Type B pancreatic cell (in vitro differentiated cells): ENCODE data around the gene XPO1. TPM values are rescaled to one million over a fixed set of nuclear protein-coding genes. Genes with fewer than 3 reads are reported as not detected.

Source experiments
- DNase-seq: peaks from one replicate; pipeline ENCODE4 v3.0.0; 2021; ENCODE audit warnings: mixed read lengths; ENCODE audit not compliant: unreplicated experiment; ENCODE audit errors: extremely low spot score
- H3K27ac Mint-ChIP-seq: 2 replicates; pipeline ENCODE4 v1.8.0; 2021; ENCODE audit warnings: mild to moderate bottlenecking, mixed read lengths
- H3K27me3 Mint-ChIP-seq: 2 replicates; pipeline ENCODE4 v1.8.0; 2021; ENCODE audit warnings: mixed read lengths
- H3K36me3 Mint-ChIP-seq: 2 replicates; pipeline ENCODE4 v1.8.0; 2021; ENCODE audit warnings: mixed read lengths
- H3K4me1 Mint-ChIP-seq: one replicate; pipeline ENCODE4 v1.8.0; 2021; ENCODE audit warnings: mixed read lengths; ENCODE audit not compliant: unreplicated experiment
- H3K4me3 Mint-ChIP-seq: 2 replicates; pipeline ENCODE4 v1.8.0; 2021; ENCODE audit warnings: mild to moderate bottlenecking, mixed read lengths
- H3K9me3 Mint-ChIP-seq: 2 replicates; pipeline ENCODE4 v1.8.0; 2021; ENCODE audit warnings: mixed read lengths
- total RNA-seq: library from RNA; stranded (reverse); gene quantifications from 2 replicates; pipeline ENCODE4 v1.2.1, GENCODE V29; 2021; ENCODE audit warnings: low replicate concordance
- TF ChIP-seq, protein P1 (sequence below): fragments of 200-600 bp; sonication (generic); conservative IDR thresholded peaks from 2 replicates; pipeline ENCODE4 v1.5.0; 2021; ENCODE audit warnings: antibody characterized with exemption, mild to moderate bottlenecking

XPO1 gene
- total RNA-seq, 1 donor from 2014 or later = 227 TPM

- Mint-ChIP-seq H3K27ac (peak overlapping the region; percentile 100), H3K36me3 (peaks cover 12% of the 10 kb centered on the region), H3K9me3 (no peaks in the 10 kb centered on the region), H3K4me3 (peak overlapping the region; percentile 99), H3K4me1 (peaks cover 17% of the 10 kb centered on the region), H3K27me3 (peaks cover 9% of the 10 kb centered on the region)
- TF ChIP-seq, protein P1, sequence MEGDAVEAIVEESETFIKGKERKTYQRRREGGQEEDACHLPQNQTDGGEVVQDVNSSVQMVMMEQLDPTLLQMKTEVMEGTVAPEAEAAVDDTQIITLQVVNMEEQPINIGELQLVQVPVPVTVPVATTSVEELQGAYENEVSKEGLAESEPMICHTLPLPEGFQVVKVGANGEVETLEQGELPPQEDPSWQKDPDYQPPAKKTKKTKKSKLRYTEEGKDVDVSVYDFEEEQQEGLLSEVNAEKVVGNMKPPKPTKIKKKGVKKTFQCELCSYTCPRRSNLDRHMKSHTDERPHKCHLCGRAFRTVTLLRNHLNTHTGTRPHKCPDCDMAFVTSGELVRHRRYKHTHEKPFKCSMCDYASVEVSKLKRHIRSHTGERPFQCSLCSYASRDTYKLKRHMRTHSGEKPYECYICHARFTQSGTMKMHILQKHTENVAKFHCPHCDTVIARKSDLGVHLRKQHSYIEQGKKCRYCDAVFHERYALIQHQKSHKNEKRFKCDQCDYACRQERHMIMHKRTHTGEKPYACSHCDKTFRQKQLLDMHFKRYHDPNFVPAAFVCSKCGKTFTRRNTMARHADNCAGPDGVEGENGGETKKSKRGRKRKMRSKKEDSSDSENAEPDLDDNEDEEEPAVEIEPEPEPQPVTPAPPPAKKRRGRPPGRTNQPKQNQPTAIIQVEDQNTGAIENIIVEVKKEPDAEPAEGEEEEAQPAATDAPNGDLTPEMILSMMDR = no peak
- no peak for DNase-seq
Observed at GRCh38 chr2:61537277-61537949, 743 bp downstream of the XPO1 start.

DNA sequence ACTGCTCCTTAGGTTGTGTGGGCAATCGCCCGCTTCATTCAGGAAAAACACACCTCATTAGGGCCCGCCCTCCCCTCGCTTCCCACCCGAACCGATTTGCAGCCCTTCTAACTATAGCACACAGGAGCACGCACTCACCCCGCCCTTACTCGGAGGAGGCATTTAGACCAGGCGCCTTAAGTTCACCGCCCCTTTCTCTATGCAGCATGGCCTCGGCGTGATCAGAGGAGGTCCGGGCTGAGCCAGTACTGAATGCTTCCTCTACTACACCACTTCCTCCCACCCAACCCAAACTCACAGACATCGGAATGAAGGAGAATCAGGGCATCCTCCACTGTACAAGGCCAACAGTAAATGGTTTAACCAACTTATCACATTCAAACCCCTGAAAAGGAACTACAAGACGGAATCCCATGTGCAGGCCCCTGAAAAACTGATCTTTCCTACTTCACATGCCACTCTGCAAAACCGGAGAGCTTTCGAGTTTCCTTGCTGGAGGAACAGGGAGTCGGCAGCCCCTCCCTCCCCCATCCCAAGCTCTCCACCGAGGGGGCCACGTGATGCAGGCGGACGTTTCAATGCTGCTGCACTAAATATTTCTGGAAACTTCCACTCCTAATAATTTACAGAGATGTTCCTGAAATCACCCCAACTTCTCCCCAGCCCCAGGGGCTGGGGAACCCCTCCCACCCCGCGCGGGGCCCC lies 1.4 kb downstream of the XPO1 start:
- peak; percentile 79 for DNase-seq
- peaks cover 17% of the 10 kb centered on the region for H3K4me1 Mint-ChIP-seq
- peaks cover 9% of the 10 kb centered on the region for H3K27me3 Mint-ChIP-seq
- H3K36me3 Mint-ChIP-seq = peaks cover 13% of the 10 kb centered on the region
- TF ChIP-seq, protein P1 = no peak
- no peaks in the 10 kb centered on the region for H3K9me3 Mint-ChIP-seq
- H3K4me3 Mint-ChIP-seq = peak overlapping the region; percentile 99
- H3K27ac Mint-ChIP-seq = peak overlapping the region; percentile 99

GRCh38 chr2:61536180-61536571 lies 2.0 kb downstream of the XPO1 start:
- H3K4me3 Mint-ChIP-seq = peak overlapping the region; percentile 99
- H3K27me3 Mint-ChIP-seq = peaks cover 9% of the 10 kb centered on the region
- H3K4me1 Mint-ChIP-seq = peaks cover 17% of the 10 kb centered on the region
- peak overlapping the region; percentile 99 for H3K27ac Mint-ChIP-seq
- H3K9me3 Mint-ChIP-seq = no peaks in the 10 kb centered on the region
- H3K36me3 Mint-ChIP-seq = peaks cover 17% of the 10 kb centered on the region
- TF ChIP-seq, protein P1 = no peak
- no peak for DNase-seq

DNA sequence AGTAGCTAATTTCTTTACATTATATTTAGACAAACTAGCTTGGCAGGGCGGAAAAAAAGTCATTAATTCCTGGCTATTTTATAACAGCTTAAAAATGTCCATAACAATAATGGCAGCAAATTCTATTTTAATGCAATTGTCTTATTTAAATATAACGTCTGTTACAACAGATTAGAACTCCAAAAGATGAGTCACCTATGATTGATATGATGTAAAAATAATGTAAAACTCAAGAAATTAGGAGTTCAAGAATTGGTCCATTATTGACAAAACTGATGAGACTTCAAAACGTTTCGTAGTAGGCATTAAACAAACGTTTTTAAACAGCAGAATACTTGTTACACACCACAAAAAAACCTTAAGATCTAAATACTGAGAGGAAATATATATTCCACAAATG lies 2.7 kb downstream of the XPO1 start:
- H3K36me3 Mint-ChIP-seq = peaks cover 17% of the 10 kb centered on the region
- DNase-seq = no peak
- peaks cover 23% of the 10 kb centered on the region for H3K4me1 Mint-ChIP-seq
- peaks cover 9% of the 10 kb centered on the region for H3K27me3 Mint-ChIP-seq
- no peaks in the 10 kb centered on the region for H3K9me3 Mint-ChIP-seq
- peak overlapping the region; percentile 99 for H3K27ac Mint-ChIP-seq
- H3K4me3 Mint-ChIP-seq = peak overlapping the region; percentile 99
- TF ChIP-seq, protein P1 = no peak

GRCh38 chr2:61534926-61535325 lies 3.2 kb downstream of the XPO1 start:
- H3K36me3 Mint-ChIP-seq = peaks cover 21% of the 10 kb centered on the region
- peaks cover 9% of the 10 kb centered on the region for H3K27me3 Mint-ChIP-seq
- H3K4me1 Mint-ChIP-seq = peaks cover 28% of the 10 kb centered on the region

More at GRCh38 chr2:61534926-61535325, 3.2 kb downstream of the XPO1 start:
- no peaks in the 10 kb centered on the region for H3K9me3 Mint-ChIP-seq
- no peak for DNase-seq
- peak overlapping the region; percentile 99 for H3K4me3 Mint-ChIP-seq
- TF ChIP-seq, protein P1 = no peak
- peak overlapping the region; percentile 99 for H3K27ac Mint-ChIP-seq
